Esophagus muscularis mucosa (tissue), 3 donors: Measurements from ENCODE around the gene SPATS2.

Experiments
- CTCF ChIP-seq, 3 experiments: fragments of 200-600 bp in 2 of 3; fragments of 450-650 bp in 1 of 3; sonication (generic) in 2 of 3; IDR thresholded peaks; one replicate each; pipeline ENCODE4 v1.5.1; 2017 to 2019; ENCODE audit warnings: antibody characterized with exemption in 3 of 3, mild to moderate bottlenecking in 2 of 3, moderate library complexity in 1 of 3
- POLR2A ChIP-seq: fragments of 450-650 bp; IDR thresholded peaks from one replicate; pipeline ENCODE4 v1.6.1; 2017; ENCODE audit warnings: antibody characterized with exemption, moderate library complexity, mild to moderate bottlenecking, low read depth

- TF ChIP-seq CTCF (IDR thresholded peaks at IDR 0.05), result peak in 1 of 3 experiments; percentile 2
- no peak for TF ChIP-seq POLR2A
These were observed 21.6 kb downstream of the SPATS2 start for GRCh38 chr12:49388682-49389386.
